ENCODE data around the gene KCNB1.
A peak's percentile ranks its signal among the peaks of the same experiment; 100 is the strongest.

Gene KCNB1

GRCh38 chr20:49447946-49448809 is 34.3 kb downstream of the KCNB1 start:
- H3K4me1 ChIP-seq: peaks cover 0 to 51% (median 44%) of the 10 kb centered on the region in 4 donors
- peak; percentile 67 to 83 for DNase-seq
- intact Hi-C loops (cut with DNase I; ENCODE audit: low total_unique reads): no loop called here

GRCh38 chr20:49447364-49447763 is 35.1 kb downstream of the KCNB1 start:
- Histone ChIP-seq H3K27me3 (no peaks in the 10 kb centered on the region), H3K27ac (peak overlapping the region; percentile 73 to 77), H3K4me1 (peaks cover 0 to 48% (median 42%) of the 10 kb centered on the region in 4 donors), H3K9me3 (no peaks in the 10 kb centered on the region), H3K4me3 (no peak overlapping the region), H3K36me3 (no peaks in the 10 kb centered on the region)
- TF ChIP-seq CTCF (IDR thresholded peaks at IDR 0.05): no peak
- intact Hi-C loops (cut with DNase I; ENCODE audit: low total_unique reads): no loop called here
- no peak for DNase-seq

More at GRCh38 chr20:49447946-49448809, 34.3 kb downstream of the KCNB1 start:
- Histone ChIP-seq H3K9me3 (no peaks in the 10 kb centered on the region), H3K4me3 (no peak overlapping the region), H3K27ac (peak overlapping the region; percentile 73 to 77), H3K27me3 (no peaks in the 10 kb centered on the region), H3K36me3 (no peaks in the 10 kb centered on the region)
- TF ChIP-seq CTCF (IDR thresholded peaks at IDR 0.05): no peak

GRCh38 chr20:49446808-49447207 is 35.7 kb downstream of the KCNB1 start:
- peaks cover 0 to 43% (median 37%) of the 10 kb centered on the region in 4 donors for H3K4me1 ChIP-seq
- peak overlapping the region; percentile 73 to 77 for H3K27ac ChIP-seq
- TF ChIP-seq CTCF (IDR thresholded peaks at IDR 0.05): peak in 1 of 2 experiments; percentile 17
- intact Hi-C loops (cut with DNase I; ENCODE audit: low total_unique reads): no loop called here
- H3K27me3 ChIP-seq: no peaks in the 10 kb centered on the region
- no peaks in the 10 kb centered on the region for H3K36me3 ChIP-seq
- H3K4me3 ChIP-seq: no peak overlapping the region
- no peaks in the 10 kb centered on the region for H3K9me3 ChIP-seq
- DNase-seq: peak; percentile 89 to 97

GRCh38 chr20:49446080-49446479 is 36.4 kb downstream of the KCNB1 start:
- intact Hi-C loops (cut with DNase I; ENCODE audit: low total_unique reads): no loop called here
- no peak for DNase-seq
- H3K4me3 ChIP-seq: no peak overlapping the region

GRCh38 chr20:49445176-49445575 is 37.3 kb downstream of the KCNB1 start:
- no peak for TF ChIP-seq CTCF (IDR thresholded peaks at IDR 0.05)
- H3K9me3 ChIP-seq: no peaks in the 10 kb centered on the region
- intact Hi-C loops (cut with DNase I; ENCODE audit: low total_unique reads): no loop called here
- no peak overlapping the region for H3K4me3 ChIP-seq
- no peaks in the 10 kb centered on the region for H3K36me3 ChIP-seq
- H3K27ac ChIP-seq: peak overlapping the region; percentile 73 to 77
- H3K4me1 ChIP-seq: peaks cover 0 to 43% (median 38%) of the 10 kb centered on the region in 4 donors
- no peak for DNase-seq
- H3K27me3 ChIP-seq: no peaks in the 10 kb centered on the region

More at GRCh38 chr20:49446080-49446479, 36.4 kb downstream of the KCNB1 start:
- TF ChIP-seq CTCF (IDR thresholded peaks at IDR 0.05): no peak
- H3K9me3 ChIP-seq: no peaks in the 10 kb centered on the region
- no peaks in the 10 kb centered on the region for H3K27me3 ChIP-seq
- H3K27ac ChIP-seq: peak overlapping the region; percentile 73 to 77
- peaks cover 0 to 43% (median 37%) of the 10 kb centered on the region in 4 donors for H3K4me1 ChIP-seq
- no peaks in the 10 kb centered on the region for H3K36me3 ChIP-seq

All from tibial artery (tissue), 4 donors.